ENCODE data around the gene CLEC10A. TPM values are rescaled to one million over a fixed set of nuclear protein-coding genes. Genes with fewer than 3 reads are reported as not detected.
"Not testable (repeated sequence)": the region's sequence is repeated elsewhere in the genome, so short reads cannot be mapped to it uniquely, and the experiment has no call there.

CLEC10A gene
- not detected for polyA plus RNA-seq (2012; ENCODE audit: missing spikeins)

DNA sequence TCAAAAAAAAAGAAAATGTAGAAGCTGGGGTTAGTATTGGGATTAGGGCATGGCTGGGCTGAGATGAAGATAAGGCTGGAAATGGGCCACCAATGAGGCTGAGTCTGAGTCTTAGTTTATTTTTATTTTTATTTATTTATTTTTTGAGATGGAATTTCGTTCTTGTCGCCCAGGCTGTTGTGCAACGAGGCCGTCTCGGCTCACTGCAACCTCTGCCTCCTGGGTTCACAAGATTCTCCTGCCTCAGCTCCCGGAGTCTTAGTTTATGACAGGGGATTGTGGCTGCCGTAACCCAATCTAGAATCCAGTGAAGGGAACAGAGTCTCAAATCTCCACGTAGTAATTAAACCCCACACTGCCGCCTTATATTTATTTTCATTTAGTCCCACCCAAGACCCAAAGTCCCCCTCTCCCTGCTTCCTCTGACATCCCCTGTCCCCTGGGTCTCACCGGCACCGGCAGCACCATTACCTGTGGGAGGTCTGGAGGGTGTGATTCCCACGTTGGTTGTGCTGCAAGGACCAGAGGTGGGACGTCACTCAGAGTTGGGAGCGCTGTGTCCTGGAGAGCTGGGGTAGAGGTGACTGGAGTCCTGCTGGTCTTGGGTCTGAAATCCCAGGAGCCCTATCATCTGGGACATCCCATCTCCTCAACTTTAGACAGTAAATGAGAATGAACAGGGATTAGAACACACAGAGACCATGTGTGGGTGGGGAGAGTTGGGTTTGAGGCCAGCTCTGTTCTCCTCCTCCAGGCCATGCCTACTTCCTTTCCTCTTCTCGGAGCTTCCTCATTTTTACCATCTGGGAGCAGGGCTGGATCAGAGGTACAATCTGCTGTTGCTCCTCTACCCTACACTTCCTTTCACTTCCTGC lies at the start of gene CLEC10A:
TSS of gene CLEC10A (minus strand) at position 671 of the 875 bp plus-strand sequence. CDS start 1,439 bp downstream, outside the sequence.
- TF ChIP-seq POLR2A (IDR thresholded peaks at IDR 0.05; ENCODE audit: low read depth, low read length) (no peak), TAF1 (IDR thresholded peaks at IDR 0.05; ENCODE audit: borderline replicate concordance, low read depth, low read length) (no peak), POLR2AphosphoS5 (IDR thresholded peaks at IDR 0.05; ENCODE audit: low read depth, low read length) (no peak)
- DNase-seq (ENCODE audit: insufficient read length) (no peak), FAIRE-seq (no peak)

GRCh38 chr17:7129311-7129710 lies 49.3 kb upstream of the CLEC10A start:
- no peak for TF ChIP-seq POLR2AphosphoS5 (IDR thresholded peaks at IDR 0.05; ENCODE audit: low read depth, low read length)
- no peak for TF ChIP-seq TAF1 (IDR thresholded peaks at IDR 0.05; ENCODE audit: borderline replicate concordance, low read depth, low read length)
- no peak for TF ChIP-seq POLR2A (IDR thresholded peaks at IDR 0.05; ENCODE audit: low read depth, low read length)
- FAIRE-seq, result no peak
- no peak for DNase-seq (ENCODE audit: insufficient read length)

- no peak for FAIRE-seq
- TF ChIP-seq TAF1 (IDR thresholded peaks at IDR 0.05; ENCODE audit: borderline replicate concordance, low read depth, low read length), result no peak
- no peak for TF ChIP-seq POLR2AphosphoS5 (IDR thresholded peaks at IDR 0.05; ENCODE audit: low read depth, low read length)
- no peak for TF ChIP-seq POLR2A (IDR thresholded peaks at IDR 0.05; ENCODE audit: low read depth, low read length)
- DNase-seq (ENCODE audit: insufficient read length), result no peak
These were observed 48.1 kb upstream of the CLEC10A start for GRCh38 chr17:7128160-7128559.

DNA sequence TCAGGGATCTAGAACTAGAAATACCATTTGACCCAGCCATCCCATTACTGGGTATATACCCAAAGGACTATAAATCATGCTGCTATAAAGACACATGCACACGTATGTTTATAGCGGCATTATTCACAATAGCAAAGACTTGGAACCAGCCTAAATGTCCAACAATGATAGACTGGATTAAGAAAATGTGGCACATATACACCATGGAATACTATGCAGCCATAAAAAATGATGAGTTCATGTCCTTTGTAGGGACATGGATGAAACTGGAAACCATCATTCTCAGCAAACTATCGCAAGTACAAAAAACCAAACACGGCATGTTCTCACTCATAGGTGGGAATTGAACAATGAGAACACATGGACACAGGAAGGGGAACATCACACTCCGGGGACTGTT lies 47.5 kb upstream of the CLEC10A start:
- not testable (repeated sequence) for DNase-seq (ENCODE audit: insufficient read length); FAIRE-seq

GRCh38 chr17:7126386-7126785 lies 46.3 kb upstream of the CLEC10A start:
- FAIRE-seq; DNase-seq (ENCODE audit: insufficient read length): not testable (repeated sequence)

DNA sequence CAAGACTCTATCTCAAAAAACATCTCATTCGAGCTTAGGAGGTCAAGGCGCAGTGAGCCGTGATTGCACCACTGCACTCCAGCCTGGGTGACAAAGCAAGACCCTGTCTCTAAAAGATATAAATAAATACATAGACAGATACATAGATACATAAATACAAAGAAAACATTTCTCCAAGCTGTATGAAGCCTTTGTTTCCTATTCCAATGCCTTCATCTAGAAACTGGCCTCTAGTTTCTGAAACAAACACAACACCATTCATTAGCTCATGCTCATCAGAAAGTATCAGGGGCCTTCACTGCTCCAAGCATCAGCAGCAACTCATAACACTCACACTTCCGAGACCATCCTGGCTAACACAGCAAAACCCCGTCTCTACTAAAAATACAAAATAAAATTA lies 44.9 kb upstream of the CLEC10A start:
- no peak for FAIRE-seq
- TF ChIP-seq POLR2A (IDR thresholded peaks at IDR 0.05; ENCODE audit: low read depth, low read length) (no peak), POLR2AphosphoS5 (IDR thresholded peaks at IDR 0.05; ENCODE audit: low read depth, low read length) (no peak), TAF1 (IDR thresholded peaks at IDR 0.05; ENCODE audit: borderline replicate concordance, low read depth, low read length) (no peak)
- no peak for DNase-seq (ENCODE audit: insufficient read length)

DNA sequence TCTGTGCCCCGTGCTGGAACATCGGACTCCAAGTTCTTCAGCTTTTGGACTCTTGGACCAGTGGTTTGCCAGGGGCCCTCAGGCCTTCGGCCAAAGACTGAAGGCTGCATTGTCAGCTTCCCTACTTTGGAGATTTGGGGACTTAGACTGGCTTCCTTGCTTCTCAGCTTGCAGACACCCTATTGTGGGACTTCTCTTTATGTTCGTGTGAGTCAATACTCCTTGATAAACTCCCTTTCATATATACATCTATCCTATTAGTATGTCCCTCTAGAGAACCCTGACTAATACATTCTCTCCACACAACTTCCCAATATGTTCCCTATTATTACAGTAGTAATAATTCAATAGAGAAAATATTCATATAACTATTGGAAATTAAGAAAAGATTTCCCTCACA lies 43.8 kb upstream of the CLEC10A start:
- FAIRE-seq (no peak), DNase-seq (ENCODE audit: insufficient read length) (no peak)
- TF ChIP-seq POLR2AphosphoS5 (IDR thresholded peaks at IDR 0.05; ENCODE audit: low read depth, low read length), result no peak
- TF ChIP-seq POLR2A (IDR thresholded peaks at IDR 0.05; ENCODE audit: low read depth, low read length), result no peak
- TF ChIP-seq TAF1 (IDR thresholded peaks at IDR 0.05; ENCODE audit: borderline replicate concordance, low read depth, low read length), result no peak

GRCh38 chr17:7122381-7122780 lies 42.3 kb upstream of the CLEC10A start:
- TF ChIP-seq TAF1 (IDR thresholded peaks at IDR 0.05; ENCODE audit: borderline replicate concordance, low read depth, low read length), result no peak
- no peak for TF ChIP-seq POLR2A (IDR thresholded peaks at IDR 0.05; ENCODE audit: low read depth, low read length)
- no peak for TF ChIP-seq POLR2AphosphoS5 (IDR thresholded peaks at IDR 0.05; ENCODE audit: low read depth, low read length)
- DNase-seq (ENCODE audit: insufficient read length) (no peak), FAIRE-seq (no peak)

DNA sequence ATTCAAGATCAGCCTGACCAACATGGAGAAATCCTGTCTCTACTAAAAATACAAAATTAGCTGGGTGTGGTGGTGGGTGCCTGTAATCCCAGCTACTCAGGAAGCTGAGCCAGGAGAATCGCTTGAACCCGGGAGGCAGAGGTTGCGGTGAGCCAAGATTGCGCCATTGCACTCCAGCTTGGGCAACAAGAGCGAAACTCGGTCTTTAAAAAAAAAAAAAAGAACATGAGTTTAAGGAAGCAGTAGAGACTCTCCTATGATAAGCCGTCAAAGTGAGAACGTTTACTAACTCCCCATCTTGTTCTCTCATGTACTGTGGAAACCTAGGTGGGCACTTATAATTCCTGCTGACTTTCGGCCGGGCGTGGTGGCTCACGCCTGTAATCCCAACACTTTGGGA lies 40.6 kb upstream of the CLEC10A start:
- not testable (repeated sequence) for DNase-seq (ENCODE audit: insufficient read length); FAIRE-seq

DNA sequence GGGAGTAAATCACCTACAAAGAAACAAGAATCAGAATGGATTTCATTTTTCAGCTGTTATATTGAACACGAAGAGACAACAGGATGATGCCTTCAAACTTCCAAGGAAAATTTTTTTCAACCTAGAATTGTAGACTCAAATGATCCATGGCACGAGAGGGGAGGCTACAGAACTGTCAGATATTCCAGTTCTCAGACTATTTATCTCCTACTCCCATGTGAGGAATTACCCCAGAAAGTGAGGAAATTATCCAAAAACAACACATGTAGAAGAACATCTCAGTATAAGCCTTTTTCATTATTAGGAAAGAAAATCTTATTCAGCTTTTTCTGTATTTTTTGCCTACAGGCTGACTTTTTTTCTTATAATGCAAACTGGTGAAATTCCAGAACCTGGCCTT lies 40.1 kb upstream of the CLEC10A start:
- DNase-seq (ENCODE audit: insufficient read length) (no peak), FAIRE-seq (peak; percentile 30)
- TF ChIP-seq POLR2AphosphoS5 (IDR thresholded peaks at IDR 0.05; ENCODE audit: low read depth, low read length), result no peak
- no peak for TF ChIP-seq POLR2A (IDR thresholded peaks at IDR 0.05; ENCODE audit: low read depth, low read length)
- TF ChIP-seq TAF1 (IDR thresholded peaks at IDR 0.05; ENCODE audit: borderline replicate concordance, low read depth, low read length), result no peak

GRCh38 chr17:7119314-7119713 lies 39.3 kb upstream of the CLEC10A start:
- DNase-seq (ENCODE audit: insufficient read length) (no peak), FAIRE-seq (no peak)
- TF ChIP-seq TAF1 (IDR thresholded peaks at IDR 0.05; ENCODE audit: borderline replicate concordance, low read depth, low read length) (no peak), POLR2A (IDR thresholded peaks at IDR 0.05; ENCODE audit: low read depth, low read length) (no peak), POLR2AphosphoS5 (IDR thresholded peaks at IDR 0.05; ENCODE audit: low read depth, low read length) (no peak)

GRCh38 chr17:7114875-7115614 lies 35.0 kb upstream of the CLEC10A start:
- DNase-seq (ENCODE audit: insufficient read length) (no peak), FAIRE-seq (no peak)
- TF ChIP-seq POLR2A (IDR thresholded peaks at IDR 0.05; ENCODE audit: low read depth, low read length) (no peak), POLR2AphosphoS5 (IDR thresholded peaks at IDR 0.05; ENCODE audit: low read depth, low read length) (no peak), TAF1 (IDR thresholded peaks at IDR 0.05; ENCODE audit: borderline replicate concordance, low read depth, low read length) (no peak)
